ENCODE data around the gene TMEM62. TPM values are rescaled to one million over a fixed set of nuclear protein-coding genes. Genes with fewer than 3 reads are reported as not detected.
"Not testable (repeated sequence)": the region's sequence is repeated elsewhere in the genome, so short reads cannot be mapped to it uniquely, and the experiment has no call there.

Gene TMEM62
- total RNA-seq, 1 experiment from 2014 or later, result 7.2 TPM

DNA sequence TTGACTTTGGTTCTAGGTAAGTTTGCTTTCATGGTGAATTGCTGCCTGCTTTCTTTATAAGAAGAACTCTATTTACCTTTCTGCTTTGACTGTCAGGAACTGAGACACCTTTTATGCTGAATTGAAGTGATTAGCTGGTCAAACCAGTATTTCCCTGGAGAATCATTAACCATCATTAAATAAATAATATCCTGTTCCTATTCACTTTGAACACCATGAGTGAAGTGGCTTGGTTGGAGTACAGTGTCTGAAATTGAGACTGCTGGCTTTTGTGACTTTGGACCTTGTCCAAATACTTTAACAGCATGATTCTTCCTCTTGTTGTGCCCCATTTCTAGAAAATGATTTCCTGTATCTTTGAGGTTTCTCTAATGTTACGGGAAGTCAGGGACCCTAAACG, 5.6 kb upstream of the TMEM62 start:
- H3K4me3 Mint-ChIP-seq, result no peak overlapping the region
- H3K27me3 Mint-ChIP-seq (ENCODE audit: low read depth), result peaks cover 32% of the 10 kb centered on the region

GRCh38 chr15:43128174-43128979, 5.0 kb upstream of the TMEM62 start:
- H3K4me3 Mint-ChIP-seq; H4K91ac ChIP-seq (ENCODE audit: insufficient read length, low read depth, low read length); DNase-seq; H2BK20ac ChIP-seq (ENCODE audit: low read depth, low read length, poor library complexity, severe bottlenecking); H3T11ph ChIP-seq (ENCODE audit: low read length); H3K4me1 ChIP-seq (ENCODE audit: insufficient read depth, low read length); H2AFZ ChIP-seq (ENCODE audit: low read length); H3K9me3 ChIP-seq (ENCODE audit: control insufficient read depth, low read depth, low read length); H3K14ac ChIP-seq (ENCODE audit: insufficient read depth, low read length); H2BK15ac ChIP-seq (ENCODE audit: low read depth, low read length); H3K23ac ChIP-seq (ENCODE audit: insufficient read length, low read depth, low read length); H4K8ac ChIP-seq (replicated peaks; ENCODE audit: insufficient read length, low read depth, low read length); H2BK120ac ChIP-seq (ENCODE audit: low read depth, low read length, poor library complexity, severe bottlenecking); H3K9ac ChIP-seq (ENCODE audit: extremely low read depth, insufficient read length, low read length); H2AK5ac ChIP-seq (ENCODE audit: insufficient read length, low read length); H3K18ac ChIP-seq (ENCODE audit: insufficient read length, low read depth, low read length); H3K36me3 Mint-ChIP-seq (ENCODE audit: insufficient read depth in 1 of 3, low read depth in 3 of 3); H3K27ac Mint-ChIP-seq; H2BK5ac ChIP-seq (ENCODE audit: insufficient read length, low read length); H2BK12ac ChIP-seq (ENCODE audit: insufficient read length, low read depth, low read length); H3K79me2 ChIP-seq (ENCODE audit: insufficient read depth, low read length); H3K23me2 ChIP-seq (ENCODE audit: insufficient read length, low read depth, low read length, poor library complexity, severe bottlenecking); H3K27me3 ChIP-seq (ENCODE audit: insufficient read depth, low read length); H3K4ac ChIP-seq (ENCODE audit: low read depth, low read length); H3K56ac ChIP-seq (ENCODE audit: insufficient read length, low read depth, low read length); H3K4me2 ChIP-seq (ENCODE audit: insufficient read depth, insufficient read length, low read length); H3K4me1 Mint-ChIP-seq; H3K27ac ChIP-seq (ENCODE audit: insufficient read length, low read depth, low read length); H3K79me1 ChIP-seq (ENCODE audit: insufficient read depth, low read depth, low read length, poor library complexity, severe bottlenecking); H4K5ac ChIP-seq (ENCODE audit: insufficient read length, low read depth, low read length); H4K20me1 ChIP-seq (ENCODE audit: control insufficient read depth, insufficient read depth, insufficient read length): not testable (repeated sequence)
- Mint-ChIP-seq H3K9me3 (peaks cover 9 to 16% of the 10 kb centered on the region in 2 experiments), H3K27me3 (ENCODE audit: low read depth) (peaks cover 34% of the 10 kb centered on the region)
- no CpG with 5 or more reads among the region's 10 CpGs for WGBS (ENCODE audit: extremely low coverage, insufficient read length, low lambda C conversion rate)

More for the DNA sequence above, 5.6 kb upstream of the TMEM62 start:
- no peak overlapping the region for H2AFZ ChIP-seq (ENCODE audit: low read length)
- no peak overlapping the region for H4K5ac ChIP-seq (ENCODE audit: insufficient read length, low read depth, low read length)
- H2BK12ac ChIP-seq (ENCODE audit: insufficient read length, low read depth, low read length), result no peak overlapping the region
- no peak overlapping the region for H2BK5ac ChIP-seq (ENCODE audit: insufficient read length, low read length)
- no peak overlapping the region for H2BK120ac ChIP-seq (ENCODE audit: low read depth, low read length, poor library complexity, severe bottlenecking)
- H3K9me3 ChIP-seq (ENCODE audit: control insufficient read depth, low read depth, low read length), result no peaks in the 10 kb centered on the region
- no peak overlapping the region for H2BK15ac ChIP-seq (ENCODE audit: low read depth, low read length)
- no peak overlapping the region for H3K23ac ChIP-seq (ENCODE audit: insufficient read length, low read depth, low read length)
- TF ChIP-seq CTCF (conservative IDR thresholded peaks at IDR 0.05), result no peak
- no peak overlapping the region for H3K4me2 ChIP-seq (ENCODE audit: insufficient read depth, insufficient read length, low read length)
- no peak overlapping the region for H3K18ac ChIP-seq (ENCODE audit: insufficient read length, low read depth, low read length)
- H4K20me1 ChIP-seq (ENCODE audit: control insufficient read depth, insufficient read depth, insufficient read length), result no peaks in the 10 kb centered on the region
- H3K36me3 Mint-ChIP-seq (ENCODE audit: insufficient read depth in 1 of 3, low read depth in 3 of 3), result no peaks in the 10 kb centered on the region
- H2AK5ac ChIP-seq (ENCODE audit: insufficient read length, low read length), result no peak overlapping the region
- H3K4me1 ChIP-seq (ENCODE audit: insufficient read depth, low read length), result no peaks in the 10 kb centered on the region
- peaks cover 2 to 8% of the 10 kb centered on the region in 2 experiments for H3K4me1 Mint-ChIP-seq
- H2BK20ac ChIP-seq (ENCODE audit: low read depth, low read length, poor library complexity, severe bottlenecking), result no peak overlapping the region
- H3K27ac ChIP-seq (ENCODE audit: insufficient read length, low read depth, low read length), result no peak overlapping the region
- H3K27me3 ChIP-seq (ENCODE audit: insufficient read depth, low read length), result no peaks in the 10 kb centered on the region
- no peaks in the 10 kb centered on the region for H3K79me2 ChIP-seq (ENCODE audit: insufficient read depth, low read length)
- H3K27ac Mint-ChIP-seq, result no peak overlapping the region
- no peaks in the 10 kb centered on the region for H3K79me1 ChIP-seq (ENCODE audit: insufficient read depth, low read depth, low read length, poor library complexity, severe bottlenecking)
- H3K9me3 Mint-ChIP-seq, result peaks cover 9 to 16% of the 10 kb centered on the region in 2 experiments
- H4K91ac ChIP-seq (ENCODE audit: insufficient read length, low read depth, low read length), result no peak overlapping the region
- no peak overlapping the region for H3T11ph ChIP-seq (ENCODE audit: low read length)
- WGBS (ENCODE audit: extremely low coverage, insufficient read length, low lambda C conversion rate), result no CpG with 5 or more reads among the region's 2 CpGs
- no peak overlapping the region for H4K8ac ChIP-seq (replicated peaks; ENCODE audit: insufficient read length, low read depth, low read length)
- H3K14ac ChIP-seq (ENCODE audit: insufficient read depth, low read length), result no peak overlapping the region
- H3K56ac ChIP-seq (ENCODE audit: insufficient read length, low read depth, low read length), result no peak overlapping the region
- no peaks in the 10 kb centered on the region for H3K23me2 ChIP-seq (ENCODE audit: insufficient read length, low read depth, low read length, poor library complexity, severe bottlenecking)
- no peak overlapping the region for H3K4ac ChIP-seq (ENCODE audit: low read depth, low read length)
- DNase-seq, result no peak
- no peak overlapping the region for H3K9ac ChIP-seq (ENCODE audit: extremely low read depth, insufficient read length, low read length)

Data from H9 (cell line).